B cell (primary cell): ENCODE data around the gene STXBP5L.

ENCODE experiments used
- EZH2 ChIP-seq: IDR thresholded peaks from 2 replicates; pipeline ENCODE4 v1.6.1; 2012; ENCODE audit warnings: borderline replicate concordance, low read depth, mild to moderate bottlenecking, moderate library complexity, low read length; ENCODE audit not compliant: insufficient read depth, poor library complexity, severe bottlenecking
- TF ChIP-seq, protein P1 (sequence below): fragments of 200-600 bp; IDR thresholded peaks from one replicate; pipeline ENCODE4 v1.8.0; 2022; ENCODE audit warnings: antibody characterized with exemption, mild to moderate bottlenecking

- TF ChIP-seq EZH2, result no peak
- TF ChIP-seq, protein P1, sequence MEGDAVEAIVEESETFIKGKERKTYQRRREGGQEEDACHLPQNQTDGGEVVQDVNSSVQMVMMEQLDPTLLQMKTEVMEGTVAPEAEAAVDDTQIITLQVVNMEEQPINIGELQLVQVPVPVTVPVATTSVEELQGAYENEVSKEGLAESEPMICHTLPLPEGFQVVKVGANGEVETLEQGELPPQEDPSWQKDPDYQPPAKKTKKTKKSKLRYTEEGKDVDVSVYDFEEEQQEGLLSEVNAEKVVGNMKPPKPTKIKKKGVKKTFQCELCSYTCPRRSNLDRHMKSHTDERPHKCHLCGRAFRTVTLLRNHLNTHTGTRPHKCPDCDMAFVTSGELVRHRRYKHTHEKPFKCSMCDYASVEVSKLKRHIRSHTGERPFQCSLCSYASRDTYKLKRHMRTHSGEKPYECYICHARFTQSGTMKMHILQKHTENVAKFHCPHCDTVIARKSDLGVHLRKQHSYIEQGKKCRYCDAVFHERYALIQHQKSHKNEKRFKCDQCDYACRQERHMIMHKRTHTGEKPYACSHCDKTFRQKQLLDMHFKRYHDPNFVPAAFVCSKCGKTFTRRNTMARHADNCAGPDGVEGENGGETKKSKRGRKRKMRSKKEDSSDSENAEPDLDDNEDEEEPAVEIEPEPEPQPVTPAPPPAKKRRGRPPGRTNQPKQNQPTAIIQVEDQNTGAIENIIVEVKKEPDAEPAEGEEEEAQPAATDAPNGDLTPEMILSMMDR, result no peak
Observed at GRCh38 chr3:121073011-121073410, 165.0 kb downstream of the STXBP5L start.
